GM21576 (cell line): ENCODE data around the gene KLK13.

Experiments
- ATAC-seq: cut with Tn5 transposase; IDR thresholded peaks from one replicate; pipeline ENCODE4 v1.9.1; 2021; ENCODE audit warnings: mild to moderate bottlenecking, moderate library complexity; ENCODE audit not compliant: unreplicated experiment

Gene KLK13

DNA sequence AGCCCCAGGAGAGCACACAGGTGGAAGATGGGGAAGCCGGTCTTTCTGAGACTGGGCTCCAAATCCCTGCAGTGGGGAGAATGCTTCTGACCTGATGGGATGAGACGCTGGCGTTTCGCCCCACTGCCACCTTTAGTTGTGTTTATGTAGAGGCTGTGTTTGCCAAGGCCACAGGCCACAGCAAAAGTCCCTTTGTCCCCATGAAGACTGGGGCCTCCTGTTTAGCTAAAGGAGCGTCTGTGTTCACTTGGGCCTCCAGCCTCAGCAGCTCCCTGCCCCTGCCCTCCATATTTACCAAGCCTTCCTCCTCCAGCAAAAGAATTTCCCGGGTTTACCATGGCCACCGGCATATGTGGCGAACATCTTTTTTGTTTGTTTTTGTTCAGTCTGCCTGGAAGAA, 28.2 kb upstream of the KLK13 start:
- no peak for ATAC-seq

DNA sequence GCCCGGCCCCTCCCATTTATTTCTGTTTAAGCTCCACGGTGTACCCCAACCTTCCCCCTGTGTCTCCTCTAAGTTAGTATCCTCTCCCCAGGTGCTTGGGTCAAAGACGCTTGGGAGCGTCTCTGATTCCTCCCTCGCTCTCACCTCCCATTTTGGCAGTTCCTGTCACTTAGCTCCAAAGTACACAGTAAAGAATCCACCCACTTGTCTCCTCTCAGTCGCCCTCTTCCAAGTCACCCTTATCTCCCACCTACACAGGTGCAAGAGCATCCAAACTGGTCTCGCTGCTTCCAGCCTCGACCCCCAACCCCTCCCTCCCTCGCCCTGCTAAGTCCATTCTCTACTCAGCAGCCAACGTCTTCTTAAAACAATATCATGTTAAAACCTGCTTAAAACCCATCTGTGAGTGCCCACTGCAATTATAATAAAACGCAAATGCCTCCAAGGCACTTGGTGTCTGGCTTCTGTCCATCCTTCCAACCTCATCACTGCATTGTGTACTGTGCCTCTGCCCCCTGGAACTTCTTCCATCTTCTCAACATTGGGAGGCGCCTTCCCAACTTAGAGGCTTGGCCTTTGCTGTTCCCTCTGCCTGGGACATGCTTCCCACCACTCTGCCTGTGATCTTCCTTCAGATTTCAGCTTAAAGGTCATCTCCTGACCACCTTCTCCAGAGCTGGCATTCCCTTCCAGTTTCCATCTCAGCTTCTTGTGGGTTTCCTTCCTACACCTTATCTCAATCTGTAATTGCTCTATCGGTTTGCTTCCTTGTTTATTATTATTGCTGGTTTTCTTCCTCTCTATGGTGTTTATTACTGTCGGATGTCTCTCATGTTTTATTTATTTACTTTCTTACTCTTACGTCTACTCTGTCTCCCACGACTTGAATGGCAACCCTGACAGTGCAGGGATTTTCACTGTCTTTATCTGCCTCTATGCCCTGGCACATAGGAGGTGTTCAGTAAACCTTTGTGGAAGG, 27.3 kb upstream of the KLK13 start:
- ATAC-seq, result no peak

- ATAC-seq, result no peak
These were observed 26.2 kb upstream of the KLK13 start for GRCh38 chr19:51091126-51091525.

DNA sequence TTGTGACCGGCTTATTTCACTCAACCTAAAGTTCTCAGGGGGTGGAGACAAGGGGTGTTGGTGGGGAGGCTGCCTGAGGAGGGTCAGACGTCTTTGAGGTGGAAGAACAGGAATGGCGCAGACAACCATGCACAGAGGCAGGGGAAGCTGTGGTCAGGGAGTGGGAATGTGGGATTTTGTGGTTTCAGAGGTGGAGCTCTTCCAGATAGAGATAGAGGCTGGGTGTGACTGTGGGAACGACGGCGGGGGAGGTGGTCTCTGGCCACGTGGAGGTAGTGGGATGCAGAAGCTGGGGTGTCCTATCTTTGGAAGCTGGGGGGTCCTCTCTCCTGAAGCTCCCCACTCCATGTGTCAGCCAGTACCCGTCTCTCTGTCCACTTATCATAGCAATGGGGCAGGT, 25.6 kb upstream of the KLK13 start:
- no peak for ATAC-seq

DNA sequence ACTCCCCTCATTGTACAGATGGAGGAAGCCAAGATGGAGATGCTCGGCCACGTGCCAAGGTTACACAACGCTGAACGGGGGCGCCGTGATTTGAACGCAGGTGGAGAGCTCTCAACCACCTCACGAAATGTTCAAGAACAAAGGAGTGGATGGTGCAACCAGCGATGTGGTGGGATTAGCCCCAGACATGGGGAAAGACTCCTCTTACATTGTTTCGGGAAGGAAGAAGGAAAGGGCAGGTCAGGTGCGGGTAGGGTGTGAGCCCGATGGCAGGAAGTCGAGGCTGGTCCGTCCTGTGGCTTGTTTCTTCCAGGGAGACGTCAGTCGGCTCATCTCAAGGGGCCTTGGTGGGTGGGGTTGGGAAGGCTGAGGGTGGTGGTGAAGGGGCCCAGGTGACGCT, 24.9 kb upstream of the KLK13 start:
- ATAC-seq, result no peak

GRCh38 chr19:51086153-51086850, 21.4 kb upstream of the KLK13 start:
- ATAC-seq, result no peak

DNA sequence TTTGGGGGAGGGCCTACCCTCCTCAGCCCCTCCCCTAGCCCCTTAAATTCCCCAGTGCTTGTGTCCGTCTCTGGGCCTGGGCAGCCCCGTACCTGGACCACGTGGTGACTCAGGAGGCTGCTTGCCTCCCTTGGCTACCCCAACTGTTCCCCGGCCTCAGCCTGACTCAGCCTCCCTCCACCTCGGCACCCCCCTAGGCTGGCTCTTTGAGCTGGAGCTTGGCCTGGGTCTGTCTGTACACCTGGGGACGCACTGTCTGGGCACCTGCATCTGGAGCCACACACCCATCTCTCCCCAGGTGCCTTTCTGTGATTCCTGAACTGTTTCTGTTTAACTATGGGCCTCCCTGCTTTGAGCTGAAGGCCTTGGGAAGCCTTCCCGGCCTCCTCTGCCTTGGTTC, 19.6 kb upstream of the KLK13 start:
- ATAC-seq, result no peak

GRCh38 chr19:51083783-51084182, 18.9 kb upstream of the KLK13 start:
- no peak for ATAC-seq

DNA sequence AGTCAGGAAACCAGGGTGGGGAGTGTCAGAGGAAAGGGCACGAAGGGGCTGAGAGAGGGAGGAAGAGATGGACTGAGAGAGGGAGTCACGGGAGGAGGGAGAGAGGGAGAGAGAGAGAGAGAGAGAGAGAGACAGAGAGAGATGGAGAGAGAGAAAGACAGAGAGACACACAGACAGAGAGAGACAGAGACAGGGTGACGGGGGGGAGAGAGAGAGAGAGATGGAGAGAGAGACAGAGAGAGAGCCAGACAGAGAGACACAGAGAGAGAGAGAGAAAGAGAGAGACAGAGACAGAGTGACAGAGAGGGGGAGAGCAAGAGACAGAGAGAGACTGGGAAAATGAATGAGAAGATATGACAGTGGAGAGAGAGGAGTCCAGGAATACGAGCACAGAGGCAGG, 18.3 kb upstream of the KLK13 start:
- ATAC-seq, result no peak

DNA sequence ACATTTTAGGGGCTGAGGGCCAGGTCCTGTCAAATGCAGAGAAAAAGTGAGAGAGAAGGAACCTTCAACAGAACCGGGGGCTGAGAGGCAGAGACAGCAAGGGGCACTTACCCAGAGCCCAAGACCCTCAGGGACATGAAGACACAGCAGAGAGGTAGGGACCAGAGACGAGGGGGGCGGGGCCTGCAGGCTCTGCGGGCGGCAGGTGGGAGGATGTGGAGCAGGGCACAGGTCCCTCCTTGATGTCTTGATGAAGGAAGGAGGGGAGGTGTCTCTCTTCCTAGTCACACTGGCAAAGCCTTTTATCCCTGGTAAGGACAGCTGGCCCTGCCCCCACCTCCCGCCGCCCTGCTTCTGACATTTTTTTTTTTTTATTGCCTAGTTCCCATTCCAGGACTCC, 17.7 kb upstream of the KLK13 start, which contains the start of gene KLK14:
Gene KLK14, minus strand, starts transcription at position 277 of the 400 bp plus-strand sequence. Its CDS starts 273 bp downstream, at position 4.
- ATAC-seq, result no peak

DNA sequence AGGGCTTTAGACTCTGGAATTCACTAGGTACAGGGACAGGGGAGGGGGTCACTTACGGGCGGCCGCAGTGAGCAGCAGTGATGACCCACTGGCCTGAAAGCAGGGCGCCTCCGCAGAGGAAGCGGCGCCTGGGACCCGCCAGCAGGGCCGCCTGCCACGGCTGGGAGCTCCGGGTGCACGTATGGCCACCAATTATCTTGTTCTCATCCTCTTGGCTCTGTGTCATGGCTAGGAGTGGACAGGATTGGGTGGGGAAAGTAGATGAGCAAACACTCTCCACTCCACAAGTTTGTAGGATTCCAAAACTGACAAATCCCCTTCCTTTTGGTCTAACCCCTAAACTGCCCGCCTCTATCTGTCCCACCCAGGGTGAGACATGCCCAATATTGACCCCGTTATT, 16.6 kb upstream of the KLK13 start:
- no peak for ATAC-seq

DNA sequence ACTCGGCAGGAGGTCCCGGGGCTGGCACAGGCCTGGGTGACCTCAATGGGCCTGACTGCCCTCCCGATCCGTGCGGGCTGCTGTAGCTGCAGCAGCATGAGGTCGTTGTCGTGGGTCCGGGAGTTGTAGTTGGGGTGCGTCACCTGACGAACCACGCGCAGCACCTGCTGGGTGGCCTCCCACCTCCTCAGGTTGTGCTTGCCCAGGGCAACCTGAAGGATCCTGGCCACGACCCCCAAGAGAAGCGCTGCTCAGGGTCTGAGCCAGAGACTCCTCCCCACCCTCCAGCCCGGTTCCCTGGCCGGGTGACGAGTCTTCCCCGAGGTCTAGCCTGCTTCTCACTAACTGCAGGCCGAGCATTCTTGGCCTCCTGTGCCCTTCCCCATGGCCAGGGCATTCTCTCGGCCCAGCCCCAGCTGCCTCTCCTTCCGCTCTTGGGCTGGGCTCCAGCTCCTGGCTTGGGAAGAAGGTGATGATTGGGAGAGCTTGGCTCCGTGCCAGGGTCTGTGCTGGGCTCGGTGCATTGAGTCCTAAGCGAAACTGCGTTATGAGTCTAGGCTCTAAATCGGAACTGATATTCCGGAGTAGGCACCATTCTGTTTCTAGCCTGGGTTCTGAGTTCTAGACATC, 14.7 kb upstream of the KLK13 start:
- ATAC-seq, result no peak

DNA sequence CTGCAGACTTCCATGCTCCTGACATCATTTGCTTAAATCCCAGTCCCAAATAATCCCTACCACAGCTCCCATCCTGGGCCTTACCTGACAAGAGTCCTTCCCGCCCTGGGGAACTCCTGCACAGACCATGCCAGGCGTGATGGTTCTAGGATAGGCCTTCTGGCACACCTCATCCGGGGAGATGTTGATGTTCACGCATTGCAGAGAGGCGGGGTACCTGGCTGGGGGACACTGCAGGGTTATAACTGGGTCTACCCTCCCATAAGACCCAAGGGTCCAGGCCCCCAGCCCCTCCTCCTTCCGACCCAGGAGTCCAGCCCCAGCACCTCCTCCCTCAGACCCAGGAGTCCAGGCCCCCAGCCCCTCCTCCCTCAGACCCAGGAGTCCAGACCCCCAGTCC, 13.8 kb upstream of the KLK13 start:
- ATAC-seq, result no peak

- ATAC-seq, result no peak
These were observed 13.2 kb upstream of the KLK13 start for GRCh38 chr19:51078104-51078503.

- no peak for ATAC-seq
These were observed 11.8 kb upstream of the KLK13 start for GRCh38 chr19:51076631-51077213.

- ATAC-seq, result no peak
These were observed 11.1 kb upstream of the KLK13 start for GRCh38 chr19:51075998-51076397.

DNA sequence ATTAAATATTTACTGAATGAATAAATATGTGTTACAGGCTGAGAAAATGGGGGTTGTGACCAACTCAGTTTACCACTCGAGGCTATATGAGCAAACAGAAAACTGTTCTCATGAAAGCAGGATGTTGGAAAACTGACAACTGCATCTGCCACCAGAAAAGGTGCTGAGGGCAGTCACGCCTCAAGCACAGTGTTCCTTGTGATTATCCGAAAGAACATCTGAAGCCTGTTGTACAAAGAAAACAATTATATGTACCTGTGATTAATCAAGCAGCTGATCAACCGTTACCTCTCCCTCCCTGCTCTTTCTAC, 6.2 kb upstream of the KLK13 start:
- no peak for ATAC-seq

- no peak for ATAC-seq
These were observed 5.6 kb upstream of the KLK13 start for GRCh38 chr19:51070334-51071094.

DNA sequence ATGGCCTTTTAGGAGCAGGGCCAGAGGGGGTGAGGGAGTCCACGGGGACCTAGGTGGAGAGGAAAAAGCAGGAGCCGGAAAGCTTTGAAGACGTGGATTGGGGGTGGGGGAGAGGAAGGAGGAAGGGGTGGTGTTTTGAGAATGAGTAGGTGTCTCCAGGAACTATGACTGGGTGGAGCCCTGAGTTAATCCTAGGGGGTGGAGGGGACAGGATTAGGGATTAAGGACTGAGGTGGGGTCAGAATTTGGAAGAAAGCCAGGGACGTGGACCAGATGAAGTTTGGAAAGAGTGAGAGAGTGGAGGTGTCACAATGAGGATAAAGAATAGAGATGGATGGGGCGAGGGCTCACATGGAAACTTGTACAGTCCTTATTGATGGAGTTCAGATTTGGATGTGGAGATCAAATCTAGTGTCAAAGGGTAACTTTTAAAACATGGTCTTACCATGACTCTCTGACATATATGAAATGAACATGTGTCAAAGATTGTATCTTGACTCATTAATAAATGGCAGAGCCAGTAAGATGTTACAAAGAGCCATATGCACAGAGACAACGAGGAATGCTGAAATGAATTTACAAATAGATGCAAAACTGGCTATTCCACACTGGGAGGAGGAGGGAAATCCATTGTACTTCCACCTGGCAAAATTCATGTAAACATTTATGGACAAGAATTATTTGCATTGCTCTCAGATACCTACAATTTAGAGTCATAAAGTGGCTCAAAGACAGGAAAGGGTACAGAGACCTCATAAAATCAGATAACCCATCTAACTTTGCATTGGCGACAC, 1.7 kb upstream of the KLK13 start:
- no peak for ATAC-seq
